ENCODE data around the gene MATR3. TPM values are rescaled to one million over a fixed set of nuclear protein-coding genes. Genes with fewer than 3 reads are reported as not detected.
A peak's percentile ranks its signal among the peaks of the same experiment; 100 is the strongest.

MATR3 gene
- total and polyA plus RNA-seq, 10 of the 15 experiments (the other 5 are each of a cell fraction or from before 2014, with no cell fraction given): 134 to 401 (median 221) TPM

DNA sequence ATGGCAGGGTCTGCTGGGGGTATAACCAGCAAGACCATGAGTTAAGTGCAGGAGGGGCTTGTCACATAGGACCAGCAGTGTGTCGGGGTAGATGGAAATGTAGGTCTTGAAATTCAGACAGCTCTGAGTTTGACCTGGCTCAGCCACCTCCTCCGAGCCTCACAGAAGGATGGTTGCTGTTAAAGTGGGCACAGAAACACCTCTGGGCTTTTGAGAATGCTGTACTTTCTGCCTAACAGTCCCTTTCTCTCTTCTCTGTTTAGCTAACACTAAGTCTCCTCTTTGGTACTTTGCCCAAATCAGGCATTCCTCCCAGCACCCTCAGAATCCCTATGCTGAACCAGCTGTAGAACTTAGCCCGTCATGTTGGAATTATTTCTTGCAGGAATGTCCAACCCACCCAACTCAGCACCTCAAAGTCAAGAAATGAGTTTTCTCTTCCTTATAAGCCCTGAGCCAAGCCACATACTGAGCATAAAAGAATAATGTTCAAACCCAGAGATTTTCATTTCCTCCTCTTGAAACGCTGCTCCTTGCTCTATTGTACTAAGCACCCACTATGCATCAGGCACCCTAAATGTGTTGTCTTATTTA is 41.7 kb upstream of the MATR3 start:
- H3K4me1 ChIP-seq (ENCODE audit: control insufficient read depth, insufficient read depth, low read length): peaks cover 11% of the 10 kb centered on the region
- intact Hi-C loops (cut with micrococcal nuclease; ENCODE audit: unreplicated experiment): loop anchor here (5.0 kb wide), 1 partner anchor 141 kb away; no protein-coding TSS in a partner anchor
- ChIA-PET CTCF (interaction anchor here (0.6 to 5.1 kb wide), 38 partner anchors 9 to 676 kb away, joined by 3 to 47 read pairs (median 5); partner anchors contain the start of genes MZB1, PAIP2 and SPATA24), SMC1A (ENCODE audit: uncharacterized antibody, unreplicated experiment) (interaction anchor here (0.6 to 2.9 kb wide), 34 partner anchors 9 to 546 kb away, joined by 3 to 34 read pairs (median 6); partner anchors contain the start of genes MZB1 and PAIP2), RAD21 (ENCODE audit: unreplicated experiment) (interaction anchor here (0.6 to 2.6 kb wide), 28 partner anchors 10 to 426 kb away, joined by 3 to 28 read pairs (median 6); partner anchors contain the start of genes MZB1, PAIP2, SIL1 and SPATA24), POLR2A (interaction anchor here (0.9 to 3.0 kb wide), 6 partner anchors 18 to 140 kb away, joined by 3 to 11 read pairs (median 4); partner anchors contain the start of genes PAIP2 and SIL1)
- H3K4me2 ChIP-seq (ENCODE audit: control insufficient read depth, insufficient read depth): peak overlapping the region; percentile 47
- no peak overlapping the region for H3K9ac ChIP-seq (ENCODE audit: control insufficient read depth, insufficient read depth, low read length)
- no peaks in the 10 kb centered on the region for H4K20me1 ChIP-seq (ENCODE audit: control insufficient read depth, insufficient read depth)
- peak overlapping the region; percentile 38 for H3K27ac ChIP-seq (ENCODE audit: control insufficient read depth, insufficient read depth)
- 44% methylated on average over 4 of the region's 4 CpGs for WGBS (ENCODE audit: insufficient coverage, insufficient replicate concordance, low lambda C conversion rate, missing lambda C conversion rate)
- DNase-seq (ENCODE audit: low read depth, low spot score): no peak
- H3K27me3 ChIP-seq (replicated peaks in 1 of 2; ENCODE audit: control insufficient read depth in 2 of 2, insufficient read depth in 2 of 2, low read length in 1 of 2): no peaks in the 10 kb centered on the region
- no peaks in the 10 kb centered on the region for H3K79me2 ChIP-seq (ENCODE audit: control insufficient read depth, insufficient read depth, low read length)
- no peaks in the 10 kb centered on the region for H3K9me3 ChIP-seq (replicated peaks; ENCODE audit: control insufficient read depth, insufficient read depth, low read length)
- H3K4me3 ChIP-seq: no peak overlapping the region; the same call in 1 of the 2 replicates
- peak; percentile 56 for FAIRE-seq
- ATAC-seq: peak; percentile 76
- peak overlapping the region; percentile 29 for H2AFZ ChIP-seq (ENCODE audit: control insufficient read depth, low read depth, low read length)
- no peaks in the 10 kb centered on the region for H3K36me3 ChIP-seq (ENCODE audit: control insufficient read depth in 2 of 2, insufficient read depth in 2 of 2, low read length in 1 of 2)
- in situ Hi-C loops (cut with MboI): loop anchor here (25.0 kb wide), 1 partner anchor 614 kb away; no protein-coding TSS in a partner anchor
- peak; percentile 57 for TF ChIP-seq RUNX3 (IDR thresholded peaks at IDR 0.05; ENCODE audit: low read length)
- TF ChIP-seq ZNF207 (IDR thresholded peaks at IDR 0.05; ENCODE audit: borderline replicate concordance): no peak
- TF ChIP-seq SMARCA5 (IDR thresholded peaks at IDR 0.05): peak; percentile 10; the same call in 1 of the 2 replicates
- no peak for TF ChIP-seq BHLHE40 (IDR thresholded peaks at IDR 0.05; ENCODE audit: borderline replicate concordance in 1 of 2, low read depth in 2 of 2, low read length in 1 of 2)
- peak; percentile 41; the same call in 1 of the 2 replicates for TF ChIP-seq SPI1 (IDR thresholded peaks at IDR 0.05; ENCODE audit: borderline replicate concordance, insufficient read depth, low read depth, low read length)
- TF ChIP-seq, protein P1, sequence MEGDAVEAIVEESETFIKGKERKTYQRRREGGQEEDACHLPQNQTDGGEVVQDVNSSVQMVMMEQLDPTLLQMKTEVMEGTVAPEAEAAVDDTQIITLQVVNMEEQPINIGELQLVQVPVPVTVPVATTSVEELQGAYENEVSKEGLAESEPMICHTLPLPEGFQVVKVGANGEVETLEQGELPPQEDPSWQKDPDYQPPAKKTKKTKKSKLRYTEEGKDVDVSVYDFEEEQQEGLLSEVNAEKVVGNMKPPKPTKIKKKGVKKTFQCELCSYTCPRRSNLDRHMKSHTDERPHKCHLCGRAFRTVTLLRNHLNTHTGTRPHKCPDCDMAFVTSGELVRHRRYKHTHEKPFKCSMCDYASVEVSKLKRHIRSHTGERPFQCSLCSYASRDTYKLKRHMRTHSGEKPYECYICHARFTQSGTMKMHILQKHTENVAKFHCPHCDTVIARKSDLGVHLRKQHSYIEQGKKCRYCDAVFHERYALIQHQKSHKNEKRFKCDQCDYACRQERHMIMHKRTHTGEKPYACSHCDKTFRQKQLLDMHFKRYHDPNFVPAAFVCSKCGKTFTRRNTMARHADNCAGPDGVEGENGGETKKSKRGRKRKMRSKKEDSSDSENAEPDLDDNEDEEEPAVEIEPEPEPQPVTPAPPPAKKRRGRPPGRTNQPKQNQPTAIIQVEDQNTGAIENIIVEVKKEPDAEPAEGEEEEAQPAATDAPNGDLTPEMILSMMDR (IDR thresholded peaks at IDR 0.05 in 2 of 3, conservative IDR thresholded peaks at IDR 0.05 in 1 of 3; ENCODE audit: control insufficient read depth in 2 of 3, extremely low read depth in 1 of 3, insufficient read depth in 1 of 3, low read depth in 3 of 3, low read length in 3 of 3): no peak
- TF ChIP-seq IRF4 (IDR thresholded peaks at IDR 0.05; ENCODE audit: low read depth, low read length): 0 out of 2 replicates have a peak, but pooled peaks have one; percentile 20
- TF ChIP-seq IKZF2 (IDR thresholded peaks at IDR 0.05): peak; percentile 33 to 47; a peak in 2 of 4 replicates
- BruUV-seq (replicated peaks): no TSS peak
